H9 (cell line): ENCODE results near the gene TRAP1. TPM values are rescaled to one million over a fixed set of nuclear protein-coding genes. Genes with fewer than 3 reads are reported as not detected.

Experiments
- DNase-seq: peaks from one replicate; pipeline ENCODE4 v3.0.0-alpha.2; 2017
- H2AFZ ChIP-seq: one replicate; pipeline ENCODE4 v1.6.1; 2013; ENCODE audit warnings: mild to moderate bottlenecking, low read length, control low read depth, moderate library complexity
- H2AK5ac ChIP-seq: 2 replicates; pipeline ENCODE4 v1.6.1; 2013; ENCODE audit warnings: low read length, control low read depth, mixed read lengths; ENCODE audit not compliant: insufficient read length
- H2BK120ac ChIP-seq: one replicate; pipeline ENCODE4 v1.6.1; 2013; ENCODE audit warnings: low read depth, mild to moderate bottlenecking, low read length, control low read depth, inconsistent platforms; ENCODE audit not compliant: poor library complexity, severe bottlenecking
- H2BK12ac ChIP-seq: 2 replicates; pipeline ENCODE4 v1.6.1; 2013; ENCODE audit warnings: low read length, control low read depth, mixed read lengths, low read depth; ENCODE audit not compliant: insufficient read length
- H2BK15ac ChIP-seq: 2 replicates; pipeline ENCODE4 v1.6.1; 2013; ENCODE audit warnings: low read depth, low read length, control low read depth
- H2BK20ac ChIP-seq: one replicate; pipeline ENCODE4 v1.6.1; 2013; ENCODE audit warnings: low read depth, mild to moderate bottlenecking, low read length, control low read depth, inconsistent platforms; ENCODE audit not compliant: poor library complexity, severe bottlenecking
- H2BK5ac ChIP-seq: 2 replicates; pipeline ENCODE4 v1.6.1; 2013; ENCODE audit warnings: low read length, control low read depth, mixed read lengths; ENCODE audit not compliant: insufficient read length
- H3K14ac ChIP-seq: 2 replicates; pipeline ENCODE4 v1.6.1; 2013; ENCODE audit warnings: low read length, control low read depth; ENCODE audit not compliant: insufficient read depth
- H3K18ac ChIP-seq: 2 replicates; pipeline ENCODE4 v1.6.1; 2013; ENCODE audit warnings: low read depth, mild to moderate bottlenecking, mixed read lengths, low read length, control low read depth; ENCODE audit not compliant: insufficient read length
- H3K23ac ChIP-seq: 2 replicates; pipeline ENCODE4 v1.6.1; 2013; ENCODE audit warnings: low read length, control low read depth, mixed read lengths, low read depth; ENCODE audit not compliant: insufficient read length
- H3K23me2 ChIP-seq: 2 replicates; pipeline ENCODE4 v1.6.1; 2013; ENCODE audit warnings: low read depth, mild to moderate bottlenecking, mixed read lengths, low read length, control low read depth; ENCODE audit not compliant: insufficient read length, poor library complexity, severe bottlenecking
- H3K27ac ChIP-seq: 2 replicates; pipeline ENCODE4 v1.5.1; 2013; ENCODE audit warnings: low read length, control low read depth, mixed read lengths, low read depth; ENCODE audit not compliant: insufficient read length
- H3K27me3 ChIP-seq: 2 replicates; pipeline ENCODE4 v1.6.1; 2013; ENCODE audit warnings: low read length, control low read depth, inconsistent platforms; ENCODE audit not compliant: insufficient read depth
- H3K4ac ChIP-seq: 2 replicates; pipeline ENCODE4 v1.6.1; 2013; ENCODE audit warnings: low read depth, mild to moderate bottlenecking, control low read depth, inconsistent platforms, low read length, moderate library complexity
- H3K4me1 ChIP-seq: 2 replicates; pipeline ENCODE4 v1.6.1; 2013; ENCODE audit warnings: low read length, control low read depth, inconsistent platforms; ENCODE audit not compliant: insufficient read depth
- H3K4me2 ChIP-seq: 2 replicates; pipeline ENCODE4 v1.6.1; 2013; ENCODE audit warnings: low read length, control low read depth, mixed read lengths; ENCODE audit not compliant: insufficient read length, insufficient read depth
- H3K56ac ChIP-seq: 2 replicates; pipeline ENCODE4 v1.6.1; 2013; ENCODE audit warnings: low read depth, mild to moderate bottlenecking, mixed read lengths, low read length, control low read depth; ENCODE audit not compliant: insufficient read length
- H3K79me1 ChIP-seq: 2 replicates; pipeline ENCODE4 v1.6.1; 2013; ENCODE audit warnings: low read depth, mild to moderate bottlenecking, moderate library complexity, low read length, control low read depth, inconsistent platforms; ENCODE audit not compliant: insufficient read depth, poor library complexity, severe bottlenecking
- H3K79me2 ChIP-seq: 2 replicates; pipeline ENCODE4 v1.6.1; 2013; ENCODE audit warnings: low read length, control low read depth, inconsistent platforms; ENCODE audit not compliant: insufficient read depth
- H3K9ac ChIP-seq: 2 replicates; pipeline ENCODE4 v1.6.1; 2013; ENCODE audit warnings: low read length, control low read depth, mixed read lengths; ENCODE audit not compliant: insufficient read length; ENCODE audit errors: extremely low read depth
- H3K9me3 ChIP-seq: one replicate; pipeline ENCODE4 v1.6.1; 2013; ENCODE audit warnings: low read depth, low read length, inconsistent platforms; ENCODE audit not compliant: control insufficient read depth
- H3T11ph ChIP-seq: one replicate; pipeline ENCODE4 v1.6.1; 2013; ENCODE audit warnings: mild to moderate bottlenecking, low read length, control low read depth, inconsistent platforms
- H4K20me1 ChIP-seq: one replicate; pipeline ENCODE4 v1.6.1; 2013; ENCODE audit not compliant: control insufficient read depth, insufficient read length, insufficient read depth
- H4K5ac ChIP-seq: 2 replicates; pipeline ENCODE4 v1.6.1; 2013; ENCODE audit warnings: low read depth, mild to moderate bottlenecking, mixed read lengths, low read length, control low read depth; ENCODE audit not compliant: insufficient read length
- H4K8ac ChIP-seq: replicated peaks from 2 replicates; pipeline ENCODE4 v1.6.1; 2013; ENCODE audit warnings: low read length, control low read depth, mixed read lengths, low read depth; ENCODE audit not compliant: insufficient read length
- H4K91ac ChIP-seq: 2 replicates; pipeline ENCODE4 v1.6.1; 2013; ENCODE audit warnings: low read depth, mild to moderate bottlenecking, moderate library complexity, mixed read lengths, low read length, control low read depth; ENCODE audit not compliant: insufficient read length
- H3K27ac Mint-ChIP-seq, 3 experiments: 2 replicates in 2 of 3; 3 replicates in 1 of 3; pipeline ENCODE4 v1.8.0; 2020 to 2021; ENCODE audit warnings: mixed read lengths in 3 of 3, mild to moderate bottlenecking in 1 of 3, moderate library complexity in 1 of 3
- H3K27me3 Mint-ChIP-seq: 2 replicates; pipeline ENCODE4 v1.8.0; 2021; ENCODE audit warnings: low read depth, mild to moderate bottlenecking, moderate library complexity, mixed read lengths
- H3K36me3 Mint-ChIP-seq, 3 experiments: 2 replicates in 2 of 3; 3 replicates in 1 of 3; pipeline ENCODE4 v1.8.0; 2020 to 2021; ENCODE audit warnings: low read depth in 3 of 3, mixed read lengths in 3 of 3; ENCODE audit not compliant: insufficient read depth in 1 of 3
- H3K4me1 Mint-ChIP-seq, 2 experiments: 2 replicates each; pipeline ENCODE4 v1.8.0; 2020; ENCODE audit warnings: mixed read lengths in 2 of 2
- H3K4me3 Mint-ChIP-seq, 2 experiments: 2 replicates in 1 of 2; 3 replicates in 1 of 2; pipeline ENCODE4 v1.8.0; 2020 to 2021; ENCODE audit warnings: mild to moderate bottlenecking in 2 of 2, mixed read lengths in 2 of 2, moderate library complexity in 1 of 2
- H3K9me3 Mint-ChIP-seq, 2 experiments: 2 replicates in 1 of 2; 3 replicates in 1 of 2; pipeline ENCODE4 v1.8.0; 2020; ENCODE audit warnings: mild to moderate bottlenecking in 2 of 2, mixed read lengths in 2 of 2, moderate library complexity in 1 of 2
- WGBS: extraction: QIAGEN DNeasy Blood & Tissue Kit; methylation state at CpG from one replicate; pipeline ENCODE4 v1.1.7; 2013; ENCODE audit warnings: missing lambda C conversion rate, low lambda C conversion rate, mixed read lengths; ENCODE audit not compliant: insufficient read length; ENCODE audit errors: extremely low coverage; 5-methylcytosine and 5-hydroxymethylcytosine counted together
- total RNA-seq: library from RNA; stranded (reverse); gene quantifications from 2 replicates; pipeline ENCODE4 v1.2.1, GENCODE V29; 2021
- TF ChIP-seq, protein P1 (sequence below): fragments of 200-600 bp; sonication (generic); conservative IDR thresholded peaks from 3 replicates; pipeline ENCODE4 v1.8.0; 2021; ENCODE audit warnings: antibody characterized with exemption, mild to moderate bottlenecking

TRAP1 gene
- total RNA-seq, 1 experiment from 2014 or later = 211 TPM

DNA sequence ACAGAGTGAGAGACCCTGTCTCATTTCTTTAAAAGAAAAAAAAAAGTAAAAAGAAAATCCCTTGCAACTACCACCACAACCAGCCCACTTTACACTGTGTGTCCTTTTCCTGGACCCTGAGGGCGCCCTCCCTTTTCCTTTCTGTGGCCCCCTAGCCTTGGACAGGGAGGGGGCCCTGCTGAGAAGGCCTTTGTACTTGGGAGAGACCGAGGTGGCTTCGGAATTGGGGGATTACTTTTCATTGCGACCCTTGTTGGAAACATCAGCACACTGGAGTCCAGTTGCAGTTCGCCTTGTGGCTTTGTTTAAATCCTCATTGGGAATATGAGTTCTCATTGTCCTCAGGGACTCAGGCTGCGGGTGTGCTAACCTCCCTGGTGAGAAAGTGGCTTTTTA lies 72.2 kb downstream of the TRAP1 start:
- no peak for DNase-seq
- no CpG with 5 or more reads among the region's 6 CpGs for WGBS
- Mint-ChIP-seq H3K4me1 (peaks cover 48 to 51% of the 10 kb centered on the region in 2 experiments), H3K27ac (peak overlapping the region; percentile 93 to 98 (median 98)), H3K9me3 (no peaks in the 10 kb centered on the region), H3K27me3 (no peaks in the 10 kb centered on the region), H3K4me3 (peak overlapping the region; percentile 29 to 46; a peak in 4 of 5 replicates), H3K36me3 (no peaks in the 10 kb centered on the region; a peak in 2 of 7 replicates)
- Histone ChIP-seq H2AFZ (no peak overlapping the region), H4K91ac (no peak overlapping the region), H3K4me1 (peaks cover 3% of the 10 kb centered on the region), H3K18ac (peak overlapping the region; percentile 36), H3K79me1 (no peaks in the 10 kb centered on the region), H3K23me2 (no peaks in the 10 kb centered on the region), H2BK5ac (no peak overlapping the region), H2AK5ac (no peak overlapping the region), H3K56ac (no peak overlapping the region), H3T11ph (no peak overlapping the region), H3K4me2 (no peak overlapping the region), H2BK15ac (no peak overlapping the region), H4K20me1 (no peaks in the 10 kb centered on the region), H3K9ac (no peak overlapping the region), H3K79me2 (no peaks in the 10 kb centered on the region), H2BK20ac (no peak overlapping the region), H2BK120ac (no peak overlapping the region), H3K9me3 (no peaks in the 10 kb centered on the region), H3K14ac (no peak overlapping the region; the same call in 1 of the 2 replicates), H4K5ac (no peak overlapping the region), H3K27ac (no peak overlapping the region), H3K4ac (no peak overlapping the region), H3K23ac (no peak overlapping the region), H2BK12ac (no peak overlapping the region), H3K27me3 (no peaks in the 10 kb centered on the region), H4K8ac (no peak overlapping the region)
- TF ChIP-seq, protein P1, sequence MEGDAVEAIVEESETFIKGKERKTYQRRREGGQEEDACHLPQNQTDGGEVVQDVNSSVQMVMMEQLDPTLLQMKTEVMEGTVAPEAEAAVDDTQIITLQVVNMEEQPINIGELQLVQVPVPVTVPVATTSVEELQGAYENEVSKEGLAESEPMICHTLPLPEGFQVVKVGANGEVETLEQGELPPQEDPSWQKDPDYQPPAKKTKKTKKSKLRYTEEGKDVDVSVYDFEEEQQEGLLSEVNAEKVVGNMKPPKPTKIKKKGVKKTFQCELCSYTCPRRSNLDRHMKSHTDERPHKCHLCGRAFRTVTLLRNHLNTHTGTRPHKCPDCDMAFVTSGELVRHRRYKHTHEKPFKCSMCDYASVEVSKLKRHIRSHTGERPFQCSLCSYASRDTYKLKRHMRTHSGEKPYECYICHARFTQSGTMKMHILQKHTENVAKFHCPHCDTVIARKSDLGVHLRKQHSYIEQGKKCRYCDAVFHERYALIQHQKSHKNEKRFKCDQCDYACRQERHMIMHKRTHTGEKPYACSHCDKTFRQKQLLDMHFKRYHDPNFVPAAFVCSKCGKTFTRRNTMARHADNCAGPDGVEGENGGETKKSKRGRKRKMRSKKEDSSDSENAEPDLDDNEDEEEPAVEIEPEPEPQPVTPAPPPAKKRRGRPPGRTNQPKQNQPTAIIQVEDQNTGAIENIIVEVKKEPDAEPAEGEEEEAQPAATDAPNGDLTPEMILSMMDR = no peak
